ENCODE measurements around the gene MRGPRX1.

GRCh38 chr11:18907391-18907790, 31.8 kb downstream of the MRGPRX1 start:
- TF ChIP-seq CTCF (IDR thresholded peaks at IDR 0.05 in 8 of 11, conservative IDR thresholded peaks at IDR 0.05 in 3 of 11), result no peak
- TF ChIP-seq POLR2A (IDR thresholded peaks at IDR 0.05), result no peak

All from spleen (tissue), 7 donors.